Endothelial cell of hepatic sinusoid (primary cell): ENCODE data around the gene SGCA.

Source experiments
- in situ Hi-C: cut with HindIII; loops from 2 replicates; pipeline ENCODE4 v1.10.0; 2017; ENCODE audit warnings: low sequenced_read_pairs

Gene SGCA

GRCh38 chr17:50165867-50166517, at the start of gene SGCA:
SGCA (plus strand) TSS chr17:50166005; CDS start chr17:50166041, 36 bp downstream.
- in situ Hi-C loops = no loop called here

- in situ Hi-C loops = no loop called here
Measured at GRCh38 chr17:50117202-50118051, 48.4 kb upstream of the SGCA start.

- in situ Hi-C loops = no loop called here
Measured at GRCh38 chr17:50118076-50118827, 47.6 kb upstream of the SGCA start.

GRCh38 chr17:50118828-50119218, 47.0 kb upstream of the SGCA start:
- in situ Hi-C loops = no loop called here

- in situ Hi-C loops = no loop called here
Measured at GRCh38 chr17:50120475-50121253, 45.1 kb upstream of the SGCA start.

GRCh38 chr17:50122945-50123344, 42.9 kb upstream of the SGCA start:
- in situ Hi-C loops = no loop called here

- in situ Hi-C loops = no loop called here
Measured at GRCh38 chr17:50123649-50124349, 42.0 kb upstream of the SGCA start.

GRCh38 chr17:50125420-50125997, 40.3 kb upstream of the SGCA start:
- in situ Hi-C loops = no loop called here

GRCh38 chr17:50127697-50128361, 38.0 kb upstream of the SGCA start:
- in situ Hi-C loops = no loop called here

- in situ Hi-C loops = no loop called here
Measured at GRCh38 chr17:50128441-50129352, 37.1 kb upstream of the SGCA start.

GRCh38 chr17:50129353-50129727, 36.5 kb upstream of the SGCA start:
- in situ Hi-C loops = no loop called here

GRCh38 chr17:50129728-50130558, 35.9 kb upstream of the SGCA start, which contains the start of gene SAMD14:
SAMD14 (minus strand) TSS chr17:50130160; CDS start chr17:50124959, 5,201 bp downstream.
- in situ Hi-C loops = loop anchor here (5.0 kb wide), 1 partner anchor 33 kb away; the partner anchor contains the start of gene PDK2

GRCh38 chr17:50130559-50131305, 35.1 kb upstream of the SGCA start:
- in situ Hi-C loops = loop anchor here (5.0 kb wide), 1 partner anchor 33 kb away; the partner anchor contains the start of gene PDK2

GRCh38 chr17:50132104-50132794, 33.6 kb upstream of the SGCA start:
- in situ Hi-C loops = loop anchor here (5.0 kb wide), 1 partner anchor 35 kb away; the partner anchor contains the start of gene PDK2

GRCh38 chr17:50133028-50133768, 32.6 kb upstream of the SGCA start:
- in situ Hi-C loops = loop anchor here (5.0 kb wide), 1 partner anchor 36 kb away; the partner anchor contains the start of gene PDK2
